Ovary (tissue), 3 donors: Measurements from ENCODE around the gene ZSWIM5.

Experiments
- CTCF ChIP-seq, 3 donors: fragments of 450-650 bp in 2 of 3; fragments of 200-600 bp in 1 of 3; IDR thresholded peaks; one replicate each; pipeline versions ENCODE4 v1.5.1 to v1.8.0; 2016 to 2022; ENCODE audit warnings: antibody characterized with exemption in 3 of 3, mild to moderate bottlenecking in 1 of 3
- EP300 ChIP-seq: sonication (generic); formaldehyde crosslinking; IDR thresholded peaks from one replicate; pipeline ENCODE4 v1.6.1; 2017; ENCODE audit warnings: antibody characterized with exemption
- POLR2A ChIP-seq: fragments of 450-650 bp; IDR thresholded peaks from one replicate; pipeline ENCODE4 v1.6.1; 2017; ENCODE audit warnings: antibody characterized with exemption, mild to moderate bottlenecking, moderate library complexity
- donor health status: DM: no; HTN: no; CAD: no.

GRCh38 chr1:45026446-45026845, 180.0 kb downstream of the ZSWIM5 start:
- TF ChIP-seq CTCF (IDR thresholded peaks at IDR 0.05): no peak
- TF ChIP-seq EP300: no peak
- TF ChIP-seq POLR2A: no peak
